ENCODE results near the gene PRDM15. TPM values are rescaled to one million over a fixed set of nuclear protein-coding genes. Genes with fewer than 3 reads are reported as not detected.
A peak's percentile ranks its signal among the peaks of the same experiment; 100 is the strongest.

Gene PRDM15
- total RNA-seq, 1 experiment from 2014 or later, result 9.9 TPM

DNA sequence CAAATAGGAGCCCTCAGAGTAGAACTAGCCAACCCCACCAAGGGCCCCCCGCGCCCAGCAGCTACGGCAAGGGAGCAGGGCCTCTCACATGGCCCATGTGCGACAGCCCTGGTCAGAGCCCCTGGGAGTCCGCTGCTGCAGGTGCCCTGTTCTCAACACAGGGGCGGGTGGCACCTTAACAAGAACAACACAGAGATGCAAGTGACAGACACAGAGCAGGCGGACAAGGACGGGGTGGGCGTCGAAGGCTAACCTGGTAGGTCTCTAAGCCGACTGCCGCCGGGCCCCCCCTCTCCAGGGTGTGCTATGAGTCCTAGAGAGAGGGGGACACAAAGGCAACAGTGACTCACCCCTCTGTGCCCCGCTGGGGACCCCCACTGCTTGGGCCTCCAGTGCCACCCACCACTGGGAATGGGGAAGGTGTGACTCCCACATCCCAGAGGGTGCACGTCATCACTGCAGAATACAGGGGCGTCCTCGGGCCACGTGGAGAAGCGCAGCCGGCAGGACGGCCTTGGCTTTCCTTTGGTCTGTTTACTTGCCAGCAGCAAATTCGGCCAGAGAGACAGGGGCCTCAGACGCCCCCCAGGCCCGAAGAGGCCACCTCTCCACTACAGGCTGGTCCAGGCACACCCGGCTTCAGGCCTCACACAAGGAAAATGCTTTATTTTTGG, 44.8 kb downstream of the PRDM15 start:
- Mint-ChIP-seq H3K4me3 (no peak overlapping the region), H3K36me3 (ENCODE audit: insufficient read depth in 1 of 3, low read depth in 3 of 3) (peaks cover 17 to 34% (median 18%) of the 10 kb centered on the region in 3 experiments; a peak in 6 of 7 replicates), H3K4me1 (peaks cover 22% of the 10 kb centered on the region in 2 experiments), H3K27ac (0 out of 7 replicates have a peak overlapping the region, but pooled peaks of 1 of the 3 experiments have one; percentile 53), H3K27me3 (ENCODE audit: low read depth) (no peaks in the 10 kb centered on the region), H3K9me3 (no peaks in the 10 kb centered on the region)
- Histone ChIP-seq H3K56ac (ENCODE audit: insufficient read length, low read depth, low read length) (no peak overlapping the region), H3K9me3 (ENCODE audit: control insufficient read depth, low read depth, low read length) (no peaks in the 10 kb centered on the region), H2BK5ac (ENCODE audit: insufficient read length, low read length) (no peak overlapping the region), H2AFZ (ENCODE audit: low read length) (no peak overlapping the region), H3K9ac (ENCODE audit: extremely low read depth, insufficient read length, low read length) (no peak overlapping the region), H3K79me1 (ENCODE audit: insufficient read depth, low read depth, low read length, poor library complexity, severe bottlenecking) (no peaks in the 10 kb centered on the region), H3K27me3 (ENCODE audit: insufficient read depth, low read length) (no peaks in the 10 kb centered on the region), H3K27ac (ENCODE audit: insufficient read length, low read depth, low read length) (no peak overlapping the region), H4K20me1 (ENCODE audit: control insufficient read depth, insufficient read depth, insufficient read length) (no peaks in the 10 kb centered on the region), H2AK5ac (ENCODE audit: insufficient read length, low read length) (no peak overlapping the region), H3K18ac (ENCODE audit: insufficient read length, low read depth, low read length) (no peak overlapping the region), H4K91ac (ENCODE audit: insufficient read length, low read depth, low read length) (no peak overlapping the region), H3K23ac (ENCODE audit: insufficient read length, low read depth, low read length) (no peak overlapping the region), H3K79me2 (ENCODE audit: insufficient read depth, low read length) (no peaks in the 10 kb centered on the region), H3K14ac (ENCODE audit: insufficient read depth, low read length) (no peak overlapping the region), H4K8ac (replicated peaks; ENCODE audit: insufficient read length, low read depth, low read length) (no peak overlapping the region), H3K4ac (ENCODE audit: low read depth, low read length) (no peak overlapping the region), H3K4me1 (ENCODE audit: insufficient read depth, low read length) (no peaks in the 10 kb centered on the region), H3T11ph (ENCODE audit: low read length) (no peak overlapping the region), H2BK12ac (ENCODE audit: insufficient read length, low read depth, low read length) (no peak overlapping the region), H2BK20ac (ENCODE audit: low read depth, low read length, poor library complexity, severe bottlenecking) (no peak overlapping the region), H2BK15ac (ENCODE audit: low read depth, low read length) (no peak overlapping the region), H4K5ac (ENCODE audit: insufficient read length, low read depth, low read length) (no peak overlapping the region), H3K4me2 (ENCODE audit: insufficient read depth, insufficient read length, low read length) (no peak overlapping the region), H3K23me2 (ENCODE audit: insufficient read length, low read depth, low read length, poor library complexity, severe bottlenecking) (no peaks in the 10 kb centered on the region), H2BK120ac (ENCODE audit: low read depth, low read length, poor library complexity, severe bottlenecking) (no peak overlapping the region)
- no peak for DNase-seq
- TF ChIP-seq CTCF (conservative IDR thresholded peaks at IDR 0.05), result no peak
- no CpG with 5 or more reads among the region's 25 CpGs for WGBS (ENCODE audit: extremely low coverage, insufficient read length, low lambda C conversion rate)

Measured in H9 (cell line).